GM19238 (cell line): ENCODE results near the gene UNC80.

Experiments used
- DNase-seq: peaks from one replicate; pipeline ENCODE4 v3.0.0; 2011; ENCODE audit warnings: low spot score; ENCODE audit not compliant: insufficient read length

Gene UNC80

DNA sequence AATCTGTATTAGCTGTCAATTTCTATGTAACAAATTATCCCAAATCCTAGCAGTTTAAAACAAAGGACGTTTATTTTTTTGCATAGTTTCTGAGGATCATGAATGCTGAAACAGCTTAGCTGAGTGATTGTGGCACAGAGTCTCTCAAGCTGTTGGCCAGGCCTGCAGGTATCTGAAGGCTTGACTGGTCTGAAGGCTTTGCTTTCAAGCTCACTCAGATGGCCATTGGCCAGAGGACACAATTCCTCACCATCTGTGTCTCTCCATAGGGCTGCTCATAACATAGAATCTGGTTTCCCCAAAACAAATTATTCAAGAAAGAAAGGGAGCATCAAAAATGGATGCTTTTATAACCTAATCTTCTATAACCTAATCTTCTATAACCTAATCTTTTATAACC lies 33.7 kb downstream of the UNC80 start:
- DNase-seq, result no peak

DNA sequence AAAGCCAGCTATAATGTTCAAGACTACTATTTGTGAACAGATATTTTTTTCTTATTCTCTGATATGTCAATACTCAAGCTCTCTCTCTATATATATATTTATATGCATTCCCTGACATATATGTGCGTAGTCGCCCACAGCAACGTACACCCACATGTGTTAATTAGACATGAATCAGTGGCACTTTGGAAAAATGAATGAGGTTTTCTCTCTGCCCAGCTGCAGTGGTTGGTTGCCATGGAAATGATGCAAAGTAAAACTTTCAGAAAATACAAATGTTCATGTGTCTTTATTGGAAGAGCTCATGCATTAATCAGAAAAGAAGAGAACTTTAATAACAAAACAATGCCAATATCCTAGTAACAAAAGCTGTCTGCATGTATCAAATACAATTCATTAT lies 34.7 kb downstream of the UNC80 start:
- DNase-seq, result no peak

DNA sequence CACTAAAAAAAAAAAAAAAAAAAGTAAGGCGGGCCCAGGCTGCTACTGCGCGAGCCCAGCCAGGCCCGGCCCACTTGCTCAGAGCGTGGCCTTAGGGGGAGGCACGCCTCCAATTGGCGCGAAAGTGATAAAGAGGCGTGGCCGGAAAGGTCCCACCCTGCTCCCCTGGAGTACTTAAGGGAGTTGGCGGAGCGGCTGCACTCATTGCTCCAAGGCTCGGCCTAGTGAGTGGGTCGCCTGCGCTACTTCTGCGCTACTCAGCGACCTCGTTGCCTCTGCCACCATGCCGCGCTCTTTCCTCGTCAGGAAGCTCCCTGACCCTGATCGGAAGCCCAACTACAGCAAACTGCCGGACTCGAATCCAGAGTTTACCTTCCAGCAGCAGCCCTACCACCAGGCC lies 36.9 kb downstream of the UNC80 start:
- no peak for DNase-seq

DNA sequence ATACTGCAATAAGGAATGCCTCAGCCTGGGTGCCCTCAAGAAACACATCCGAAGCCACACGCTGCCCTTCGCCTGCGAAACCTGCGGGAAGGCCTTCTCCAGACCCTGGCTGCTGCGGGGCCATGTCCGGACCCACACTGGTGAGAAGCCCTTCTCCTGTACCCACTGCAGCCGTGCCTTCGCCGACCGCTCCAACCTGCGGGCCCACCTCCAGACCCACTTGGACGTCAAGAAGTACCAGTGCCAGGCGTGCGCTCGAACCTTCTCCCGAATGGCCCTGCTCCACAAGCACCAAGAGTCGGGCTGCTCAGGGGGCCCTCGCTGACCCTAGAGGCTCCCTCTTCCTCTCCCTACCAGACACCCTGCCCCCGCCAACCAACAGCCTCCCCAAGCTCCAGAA lies 37.6 kb downstream of the UNC80 start:
- DNase-seq, result no peak

DNA sequence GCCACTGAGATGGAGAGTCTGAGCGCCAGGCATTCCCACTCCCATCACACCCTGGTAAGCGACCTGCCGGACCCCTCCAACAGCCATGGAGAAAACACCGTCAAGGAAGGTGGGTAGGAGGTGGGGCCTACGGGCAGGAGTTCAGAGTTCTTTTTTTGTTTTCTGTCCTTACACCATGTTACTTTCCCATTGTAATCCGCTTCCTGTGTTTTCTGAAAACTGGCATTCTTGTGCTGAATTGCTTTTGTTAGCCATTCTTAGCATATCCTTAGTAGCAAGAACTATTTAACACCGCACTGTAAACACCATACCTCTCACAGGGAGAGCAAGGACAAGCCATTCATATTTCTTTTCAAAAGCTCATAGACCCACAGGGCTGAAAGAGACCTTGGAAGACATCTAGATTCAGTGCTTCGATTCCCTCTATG lies 46.2 kb downstream of the UNC80 start:
- DNase-seq, result no peak

DNA sequence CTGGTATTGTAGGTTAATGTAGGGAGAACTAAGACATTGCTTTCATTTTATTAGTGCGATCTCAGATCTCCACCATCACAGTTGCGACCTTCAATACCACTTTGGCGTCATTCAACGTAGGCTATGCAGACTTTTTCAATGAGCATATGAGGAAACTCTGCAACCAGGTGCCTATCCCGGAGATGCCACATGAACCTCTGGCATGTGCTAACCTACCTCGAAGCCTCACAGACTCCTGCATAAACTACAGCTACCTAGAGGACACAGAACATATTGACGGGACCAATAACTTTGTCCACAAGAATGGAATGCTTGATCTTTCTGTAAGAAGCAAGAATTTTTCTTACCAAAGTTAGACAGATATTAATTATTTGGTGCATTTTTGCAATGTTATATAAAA lies 47.3 kb downstream of the UNC80 start:
- no peak for DNase-seq

DNA sequence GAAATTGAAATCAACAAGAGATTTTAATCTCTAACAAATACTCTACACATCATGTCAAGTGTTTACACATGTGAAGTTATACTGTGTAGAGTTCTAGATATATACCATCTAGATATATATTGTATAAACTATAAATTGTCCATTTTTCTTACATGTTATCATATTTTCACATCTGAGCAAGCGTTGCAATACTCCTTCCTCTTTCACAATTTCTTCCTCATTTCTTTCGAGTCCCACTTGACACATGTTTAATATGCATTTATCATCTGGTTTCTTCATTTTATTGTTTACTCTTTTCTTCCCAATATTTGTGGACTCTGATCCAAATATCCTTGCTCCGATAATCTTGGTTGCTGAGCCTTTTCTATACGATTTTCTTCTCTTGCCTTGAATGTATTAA lies 50.2 kb downstream of the UNC80 start:
- DNase-seq, result no peak

DNA sequence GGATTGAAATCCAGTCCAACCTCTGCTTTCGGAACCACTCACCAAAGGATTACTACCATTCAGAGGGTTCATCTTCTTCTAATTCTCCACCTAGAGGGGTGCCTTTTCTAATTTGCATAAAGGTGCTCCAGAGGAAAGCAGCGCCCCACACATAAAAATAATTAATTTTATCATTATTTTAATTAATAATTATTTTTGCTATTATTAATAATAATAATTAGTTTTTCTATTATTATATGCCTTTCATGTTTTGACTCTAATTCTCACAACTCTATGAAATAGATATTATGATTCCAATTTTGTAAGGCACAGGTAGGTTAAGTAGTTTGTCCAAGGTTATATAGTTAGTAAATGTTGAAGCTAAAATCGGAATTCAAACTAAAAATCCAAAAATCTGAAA lies 51.9 kb downstream of the UNC80 start:
- DNase-seq, result no peak

DNA sequence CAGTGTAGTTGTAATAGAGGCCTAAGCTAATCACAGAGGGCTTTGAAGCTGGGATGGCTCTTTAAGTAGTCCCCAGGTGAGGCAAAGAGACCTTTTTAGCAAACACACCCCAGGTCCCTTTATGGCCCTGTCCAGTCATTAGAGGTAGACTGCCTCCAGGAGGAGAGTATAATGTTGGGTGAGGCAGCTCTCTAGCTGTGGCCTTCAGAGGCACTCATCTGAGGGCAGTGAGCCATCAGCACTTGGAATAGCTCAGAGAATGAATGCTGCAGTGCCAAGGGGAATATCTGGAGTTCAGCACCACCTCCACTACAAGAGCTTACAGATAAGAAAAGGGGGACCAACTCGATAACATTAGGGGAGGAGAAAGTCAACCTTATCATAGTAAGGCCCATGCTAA lies 52.8 kb downstream of the UNC80 start:
- DNase-seq, result no peak

DNA sequence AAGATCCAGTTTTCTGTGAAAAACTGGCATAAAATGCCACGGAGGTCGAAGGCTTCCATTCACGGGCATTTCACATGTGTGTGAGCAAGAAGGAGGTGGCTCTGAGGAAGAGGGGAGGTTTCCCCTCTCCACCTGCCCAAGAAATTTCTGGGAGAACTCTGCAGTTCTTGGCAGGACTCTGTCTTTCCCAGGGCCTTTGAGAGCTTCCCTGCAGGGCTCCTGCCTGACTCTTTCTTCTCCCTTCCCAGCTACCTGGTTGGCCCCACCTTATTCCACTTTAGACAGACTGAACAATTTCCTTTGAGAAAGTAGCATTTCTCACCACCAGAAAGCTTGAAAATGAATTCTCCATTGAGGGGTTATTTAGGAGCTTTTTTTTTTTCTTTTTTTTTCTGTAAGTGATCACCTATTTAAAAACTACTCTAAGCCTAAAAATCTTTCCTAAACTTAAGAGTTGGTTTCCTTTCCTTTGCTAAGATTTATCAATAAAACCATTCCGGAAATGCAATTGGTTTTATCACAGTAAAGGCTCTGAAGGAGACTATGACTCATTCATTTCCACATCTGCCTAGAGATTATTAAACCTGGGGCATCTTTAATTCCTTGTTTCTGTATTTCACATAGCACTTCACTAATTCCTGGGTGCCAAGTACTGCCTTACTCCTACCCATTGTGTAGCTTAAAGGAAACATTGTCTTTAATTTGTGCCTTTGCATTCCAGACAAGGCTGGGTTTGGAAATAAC lies 59.3 kb downstream of the UNC80 start:
- DNase-seq, result no peak

DNA sequence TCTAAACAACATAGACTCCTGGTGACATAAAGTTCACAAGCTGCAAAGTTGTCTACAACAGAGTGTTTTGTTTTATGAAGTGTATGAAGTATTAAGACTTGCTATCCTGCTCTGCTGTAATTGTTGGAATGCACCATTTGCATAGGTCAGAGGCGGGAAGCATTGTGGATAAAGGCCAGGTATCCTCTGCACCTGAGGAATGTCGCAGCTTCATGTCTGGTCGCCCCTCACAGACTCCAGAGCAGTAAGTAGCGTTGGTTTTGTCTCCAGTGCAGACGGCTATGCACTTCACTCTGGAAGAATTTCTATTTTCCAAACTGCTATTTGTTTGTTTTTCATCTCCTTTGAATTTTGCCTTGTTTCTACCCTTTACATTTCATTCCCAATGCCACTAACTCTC lies 63.1 kb downstream of the UNC80 start:
- DNase-seq, result no peak

DNA sequence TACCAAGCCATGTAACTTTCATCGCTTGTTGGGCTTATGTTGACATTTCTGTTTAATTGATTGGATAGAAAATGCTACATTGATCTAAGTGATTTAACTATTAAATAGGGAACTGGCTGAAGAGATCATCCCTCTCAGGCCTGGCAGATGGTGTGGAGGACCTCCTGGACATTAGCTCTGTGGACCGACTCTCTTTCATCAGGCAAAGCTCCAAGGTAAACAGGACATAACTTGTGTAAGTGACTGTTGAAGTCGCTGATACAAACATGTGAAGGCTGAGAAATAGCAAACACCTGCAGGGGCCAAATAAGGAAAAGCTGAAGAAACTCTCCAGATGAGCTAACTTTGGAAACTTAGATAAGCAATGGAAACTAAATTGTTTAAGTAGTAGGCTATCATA lies 68.8 kb downstream of the UNC80 start:
- no peak for DNase-seq

DNA sequence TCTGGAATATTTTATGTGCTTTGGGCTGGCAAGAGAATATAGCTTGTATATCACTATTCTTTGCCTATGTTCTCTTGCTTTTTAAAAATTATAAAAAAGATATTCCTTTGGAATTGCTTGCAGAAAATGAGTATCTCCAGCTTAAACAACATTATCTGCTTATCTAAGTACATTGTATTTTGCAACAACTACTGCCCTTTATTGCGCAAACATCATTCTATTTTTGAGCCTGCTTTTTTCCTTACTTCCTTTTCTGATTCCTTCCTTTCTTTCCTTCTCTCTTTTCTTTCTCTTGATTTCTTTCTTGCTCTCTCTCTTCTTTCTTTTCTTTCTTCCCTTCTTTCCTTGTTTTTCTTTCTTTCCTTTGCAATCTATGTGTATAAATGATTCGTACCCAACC lies 74.0 kb downstream of the UNC80 start:
- no peak for DNase-seq

DNA sequence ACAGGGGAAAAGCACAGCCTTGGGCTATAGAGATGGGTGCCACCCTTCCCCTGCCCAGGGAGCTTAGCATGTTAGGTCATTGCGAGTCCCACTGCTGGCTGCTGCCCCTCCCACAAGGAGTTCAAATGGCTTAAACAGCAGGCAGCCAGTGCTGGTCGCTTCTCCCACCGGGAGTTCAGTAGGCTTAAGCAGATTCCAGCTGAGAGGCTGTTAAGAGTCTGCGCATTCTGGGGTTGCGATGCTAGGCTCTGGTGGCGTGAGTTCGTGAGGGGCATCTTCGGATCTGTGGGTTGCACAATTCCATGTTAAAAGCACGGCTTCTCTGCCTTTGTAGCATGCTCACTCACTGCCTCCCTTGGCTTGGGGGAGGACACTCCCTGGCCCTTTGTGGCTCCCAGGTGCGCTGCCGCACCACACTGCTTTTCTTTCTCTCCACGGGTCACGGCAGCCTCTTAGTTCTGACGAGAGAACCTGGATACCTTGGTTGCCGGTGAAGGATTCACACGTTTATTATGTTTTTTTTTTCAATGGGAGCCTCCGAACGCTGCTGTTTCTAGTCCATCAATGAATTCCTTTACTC lies 93.2 kb downstream of the UNC80 start:
- no peak for DNase-seq

DNA sequence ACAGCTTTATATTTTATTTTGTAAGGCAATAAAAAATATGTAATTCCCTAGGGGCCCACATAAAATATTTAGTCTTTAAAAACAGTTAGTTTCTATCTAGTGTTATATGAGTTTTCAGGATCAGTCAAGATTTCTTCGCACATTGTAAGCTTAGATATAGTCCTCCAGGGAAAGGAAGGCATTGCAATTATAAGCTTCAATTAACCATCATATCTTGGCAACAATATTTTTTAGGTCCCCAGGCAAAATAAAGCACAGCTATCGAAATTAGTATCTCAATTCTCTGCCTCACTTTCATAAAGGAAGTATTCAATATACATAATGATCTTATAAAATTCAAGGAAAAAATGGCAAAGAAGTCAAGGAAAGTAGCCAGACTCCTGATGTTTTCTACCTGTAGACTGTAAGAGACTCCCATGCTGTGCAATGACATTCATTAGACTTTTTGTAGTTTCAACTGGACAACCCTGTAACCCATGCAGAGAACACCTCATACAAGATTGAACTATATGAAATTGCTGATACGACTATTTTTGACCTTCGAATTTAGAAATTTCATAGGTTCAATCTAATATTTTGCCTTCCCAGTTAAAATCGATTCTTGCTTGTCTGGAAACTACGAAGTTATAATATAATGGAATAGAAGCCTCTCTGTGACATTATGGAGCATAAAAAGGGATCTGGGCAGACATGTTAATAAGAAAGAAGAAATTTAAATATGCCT lies 96.8 kb downstream of the UNC80 start:
- no peak for DNase-seq

DNA sequence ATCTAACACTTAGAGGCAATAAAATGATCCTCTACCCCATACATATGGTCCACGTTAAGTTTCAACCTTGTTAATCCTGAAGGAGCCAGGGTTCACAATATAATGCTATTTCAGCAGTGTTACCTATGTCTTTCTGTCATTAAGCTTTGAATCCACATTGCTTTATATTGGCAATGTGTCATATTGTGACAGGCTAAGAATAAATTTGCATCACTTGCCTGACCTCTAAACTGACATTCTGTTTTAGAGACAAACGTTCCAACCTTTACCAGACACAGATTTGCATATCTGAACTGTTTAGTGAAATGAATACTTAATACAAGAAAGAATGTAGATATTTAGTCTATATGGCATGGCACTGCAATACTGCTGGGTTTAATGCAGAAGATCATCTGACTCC lies 98.4 kb downstream of the UNC80 start:
- no peak for DNase-seq

DNA sequence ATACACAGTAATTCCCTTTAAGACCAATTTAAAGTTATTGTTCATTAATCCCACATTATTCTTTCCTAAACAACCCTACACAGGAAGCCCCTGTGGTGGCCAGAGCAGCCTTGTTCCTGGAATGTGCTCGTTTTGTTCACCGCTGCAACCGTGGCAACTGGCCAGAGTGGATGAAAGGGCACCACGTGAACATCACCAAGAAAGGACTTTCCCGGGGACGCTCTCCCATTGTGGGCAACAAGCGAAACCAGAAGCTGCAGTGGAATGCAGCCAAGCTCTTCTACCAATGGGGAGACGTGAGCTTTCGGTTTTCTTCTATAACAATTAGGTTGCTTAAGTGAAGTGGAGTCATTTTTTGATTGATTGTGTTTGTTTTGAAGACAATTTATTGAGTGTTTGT lies 101.0 kb downstream of the UNC80 start:
- no peak for DNase-seq

DNA sequence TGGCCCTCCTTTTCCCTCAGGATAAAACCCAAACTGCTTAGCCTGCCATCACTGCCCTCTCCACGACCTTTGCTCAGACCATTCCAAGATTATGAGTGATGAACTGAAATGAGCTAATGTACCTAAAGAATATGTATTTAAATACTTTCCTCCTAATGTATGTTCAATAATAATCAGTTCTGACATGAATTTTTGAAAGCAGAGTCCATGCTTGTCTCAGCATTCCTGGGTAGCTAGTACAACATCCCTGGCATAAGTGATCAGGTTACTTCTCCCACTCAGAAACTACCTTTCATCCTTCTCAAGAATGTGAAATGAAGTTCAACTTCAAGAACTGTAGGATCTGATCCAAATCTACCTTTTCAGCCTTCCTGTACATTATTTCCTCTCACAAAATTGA lies 103.6 kb downstream of the UNC80 start:
- DNase-seq, result no peak

DNA sequence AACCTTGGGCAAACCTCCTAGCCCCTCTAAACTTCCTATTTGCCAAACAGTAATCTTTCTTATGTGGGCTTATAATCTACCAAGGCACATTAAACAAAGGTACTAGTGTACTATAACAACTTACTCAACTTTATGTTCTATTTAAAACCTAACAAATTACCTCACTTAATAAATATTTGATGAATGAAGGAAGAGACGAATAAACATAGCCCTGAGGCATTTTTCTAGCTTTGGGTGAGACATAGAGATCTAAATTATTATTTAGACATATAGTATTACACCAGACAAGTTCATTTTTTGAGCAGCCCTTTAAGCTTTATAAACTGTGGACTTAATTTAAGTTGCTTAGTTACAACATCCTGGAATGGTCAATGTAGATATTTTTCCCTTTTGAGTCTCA lies 104.6 kb downstream of the UNC80 start:
- no peak for DNase-seq

DNA sequence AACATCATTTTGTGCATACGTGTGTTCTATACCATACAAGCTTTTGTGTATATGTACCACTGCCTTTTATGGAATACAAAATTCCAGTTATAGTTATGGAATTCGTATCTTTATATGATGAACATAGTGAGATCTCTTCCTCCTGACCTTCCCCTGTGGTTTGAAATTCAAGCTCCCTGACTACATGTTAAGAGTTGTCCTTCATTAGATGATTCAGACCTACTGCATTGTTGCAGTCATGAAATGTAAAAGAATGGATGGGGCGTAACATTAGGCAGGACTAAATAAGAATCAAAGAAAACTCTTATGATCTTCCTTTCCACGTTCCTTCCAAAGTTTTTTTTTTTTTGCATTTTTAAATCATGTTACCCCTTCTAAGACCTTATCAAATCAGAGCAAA lies 107.1 kb downstream of the UNC80 start:
- DNase-seq, result no peak

DNA sequence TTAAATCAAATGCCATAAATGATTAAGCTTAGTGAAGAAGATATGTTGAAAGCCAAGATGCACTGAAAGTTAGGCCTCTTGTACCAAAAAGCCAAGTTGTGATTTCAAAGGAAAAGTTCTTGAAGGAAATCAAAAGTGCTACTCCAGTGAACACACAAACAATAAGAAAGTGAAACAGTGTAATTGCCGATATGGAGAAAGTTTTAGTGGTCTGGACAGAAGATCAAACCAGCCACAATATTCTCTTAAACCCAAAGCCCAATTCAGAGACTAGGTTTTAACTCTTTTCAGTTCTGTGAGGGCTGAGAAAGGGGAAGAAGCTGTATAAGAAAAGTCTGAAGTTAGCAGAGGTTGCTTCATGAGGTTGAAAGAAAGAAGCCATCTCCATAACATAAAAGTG lies 129.0 kb downstream of the UNC80 start:
- DNase-seq, result no peak

DNA sequence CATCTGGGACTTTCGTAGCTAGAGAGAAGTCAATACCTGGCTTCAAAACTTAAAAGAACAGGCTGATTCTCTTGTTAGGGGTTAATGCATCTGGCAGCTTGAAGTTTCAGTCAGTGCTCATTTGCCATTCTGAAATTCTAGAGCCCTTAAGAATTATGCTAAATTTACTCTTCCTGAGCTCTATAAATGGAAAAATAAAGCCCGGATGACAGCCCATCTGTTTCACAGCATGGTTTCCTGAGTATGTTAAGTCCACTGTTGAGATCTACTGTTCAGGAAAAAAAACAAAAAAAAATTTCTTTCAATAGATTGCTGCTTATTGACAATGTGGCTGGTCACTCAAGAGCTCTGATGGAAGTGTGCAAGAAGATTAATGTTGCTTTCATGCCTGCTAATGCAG lies 129.5 kb downstream of the UNC80 start:
- no peak for DNase-seq

DNA sequence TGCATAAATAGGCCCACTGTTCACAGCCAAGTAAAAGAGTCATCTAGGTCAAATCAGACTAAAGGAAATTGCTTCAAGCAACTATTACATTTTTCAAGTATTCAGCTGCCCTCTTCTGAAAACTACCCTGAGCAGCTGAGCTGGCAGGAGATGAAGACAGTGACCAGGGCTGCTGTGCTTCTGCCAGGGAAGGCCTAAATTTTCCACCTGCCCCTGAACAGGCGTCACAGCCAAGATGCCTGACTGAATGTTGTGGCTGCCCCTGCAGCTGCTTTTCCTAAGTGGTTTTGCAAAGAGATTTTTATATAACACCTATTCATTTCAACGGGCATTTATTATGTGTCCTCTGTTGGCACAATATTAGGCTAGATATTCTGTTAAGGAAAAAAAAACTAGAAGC lies 134.1 kb downstream of the UNC80 start:
- no peak for DNase-seq
